ENCODE measurements around the gene STK35. TPM values are rescaled to one million over a fixed set of nuclear protein-coding genes. Genes with fewer than 3 reads are reported as not detected.

The STK35 gene
- total and polyA plus RNA-seq, 4 experiments from 2014 or later: 5.9 to 19.3 (median 12.5) TPM

DNA sequence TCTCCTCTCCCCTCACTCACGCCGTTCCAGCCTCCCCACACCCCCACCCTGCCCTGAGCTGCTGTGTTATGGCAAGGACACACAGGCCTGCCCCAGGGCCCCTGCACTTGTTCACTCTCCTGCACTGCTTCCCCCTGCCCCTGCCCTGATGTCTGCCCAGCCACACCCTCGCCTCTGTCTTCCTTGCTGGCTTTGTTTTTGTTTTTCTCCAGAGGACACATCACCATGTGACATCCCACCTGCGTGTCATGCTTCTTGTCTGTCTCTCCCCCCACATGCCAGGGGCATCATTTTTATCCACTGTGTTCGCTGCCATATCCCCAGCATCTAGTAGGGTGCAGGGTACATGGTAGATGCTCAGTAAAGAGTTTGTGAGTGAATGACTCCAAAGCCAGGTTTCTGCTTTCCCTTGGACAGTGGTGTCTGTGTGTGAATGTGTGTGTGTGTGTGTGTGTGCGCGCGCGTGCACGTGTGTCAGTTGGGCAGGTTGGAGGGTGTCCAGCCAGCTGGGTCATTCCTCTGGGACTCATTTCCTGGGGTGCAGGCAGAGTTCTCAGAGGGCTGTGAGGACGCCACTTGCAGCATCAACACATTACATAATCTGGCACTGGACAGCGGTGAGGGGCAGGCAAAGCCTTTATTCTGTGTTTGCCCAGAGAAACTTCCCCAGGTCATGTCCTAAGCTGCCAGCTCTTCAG lies 60.6 kb downstream of the STK35 start:
- DNase-seq: no peak
- intact Hi-C loops (cut with micrococcal nuclease): no loop called here
- no peaks in the 10 kb centered on the region for H3K4me1 ChIP-seq (ENCODE audit: insufficient read depth, low read length)
- Mint-ChIP-seq H3K4me1 (no peaks in the 10 kb centered on the region), H3K9me3 (no peaks in the 10 kb centered on the region), H3K36me3 (no peaks in the 10 kb centered on the region), H3K27ac (no peak overlapping the region), H3K27me3 (no peaks in the 10 kb centered on the region), H3K4me3 (no peak overlapping the region)
- ChIA-PET CTCF (ENCODE audit: partially characterized antibody) (interaction anchor here (4.2 kb wide), 1 partner anchor 9 kb away, joined by 20 read pairs; no protein-coding TSS in a partner anchor), POLR2A (ENCODE audit: partially characterized antibody) (no interaction called here)
- H3K4me3 ChIP-seq (ENCODE audit: low read length in 2 of 2): no peak overlapping the region
- H3K27me3 ChIP-seq (ENCODE audit: insufficient read depth, low read length): no peaks in the 10 kb centered on the region
- no peaks in the 10 kb centered on the region for H3K9me3 ChIP-seq (ENCODE audit: control insufficient read depth in 1 of 2, low read length in 2 of 2)
- no peak overlapping the region for H3K27ac ChIP-seq (ENCODE audit: low read depth, low read length)
- no peaks in the 10 kb centered on the region for H3K36me3 ChIP-seq (ENCODE audit: insufficient read depth, low read length)

DNA sequence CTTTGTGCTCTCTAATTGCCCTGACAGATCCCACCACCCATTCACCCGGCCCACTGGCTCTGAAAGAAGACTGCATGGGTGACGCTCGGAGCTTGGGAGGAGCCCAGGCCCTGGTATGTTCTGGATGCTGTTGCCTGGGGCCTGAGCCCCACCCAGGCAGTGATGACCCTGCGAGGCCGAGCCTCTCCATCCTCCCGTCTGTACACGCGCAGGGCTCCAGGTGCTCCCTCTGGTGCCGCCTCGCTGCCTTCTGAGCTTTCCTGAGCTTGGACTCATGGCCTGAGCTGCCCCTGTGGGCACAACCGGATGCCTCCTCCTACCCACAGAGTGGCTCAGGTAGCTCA lies 61.2 kb downstream of the STK35 start:
- no peak for DNase-seq
- H3K9me3 Mint-ChIP-seq: no peaks in the 10 kb centered on the region
- POLR2A ChIA-PET (ENCODE audit: partially characterized antibody): no interaction called here
- no peaks in the 10 kb centered on the region for H3K4me1 Mint-ChIP-seq
- H3K36me3 Mint-ChIP-seq: no peaks in the 10 kb centered on the region
- H3K4me3 Mint-ChIP-seq: no peak overlapping the region
- H3K4me1 ChIP-seq (ENCODE audit: insufficient read depth, low read length): no peaks in the 10 kb centered on the region
- no peaks in the 10 kb centered on the region for H3K27me3 ChIP-seq (ENCODE audit: insufficient read depth, low read length)
- no peaks in the 10 kb centered on the region for H3K9me3 ChIP-seq (ENCODE audit: control insufficient read depth in 1 of 2, low read length in 2 of 2)
- CTCF ChIA-PET (ENCODE audit: partially characterized antibody): interaction anchor here (4.2 kb wide), 1 partner anchor 9 kb away, joined by 20 read pairs; no protein-coding TSS in a partner anchor
- H3K36me3 ChIP-seq (ENCODE audit: insufficient read depth, low read length): no peaks in the 10 kb centered on the region
- intact Hi-C loops (cut with micrococcal nuclease): no loop called here
- H3K27ac ChIP-seq (ENCODE audit: low read depth, low read length): no peak overlapping the region
- no peaks in the 10 kb centered on the region for H3K27me3 Mint-ChIP-seq
- no peak overlapping the region for H3K4me3 ChIP-seq (ENCODE audit: low read length in 2 of 2)
- no peak overlapping the region for H3K27ac Mint-ChIP-seq

DNA sequence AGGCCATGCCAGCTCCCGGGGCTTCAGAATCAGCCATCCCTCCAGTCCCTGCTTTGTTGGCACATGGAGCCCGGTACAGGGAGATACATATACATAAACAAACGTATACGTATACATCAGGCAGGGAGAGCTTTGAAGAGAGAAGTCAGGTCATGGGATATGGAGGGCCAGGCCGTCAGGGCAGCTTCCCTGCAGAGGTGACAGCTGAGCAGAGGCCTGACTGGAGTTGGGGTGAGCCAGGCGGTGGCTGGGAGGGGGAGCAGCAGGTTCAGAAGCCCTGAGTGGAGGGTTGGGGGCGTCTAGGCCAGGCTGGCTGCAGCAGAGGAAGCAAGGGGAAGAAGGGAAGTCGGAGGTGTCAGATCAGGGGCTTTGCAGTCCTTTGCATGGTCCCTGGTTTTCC lies 61.7 kb downstream of the STK35 start:
- H3K27ac Mint-ChIP-seq: no peak overlapping the region
- no peak overlapping the region for H3K4me3 Mint-ChIP-seq
- no peaks in the 10 kb centered on the region for H3K9me3 ChIP-seq (ENCODE audit: control insufficient read depth in 1 of 2, low read length in 2 of 2)
- H3K4me1 Mint-ChIP-seq: no peaks in the 10 kb centered on the region
- CTCF ChIA-PET (ENCODE audit: partially characterized antibody): interaction anchor here (4.2 kb wide), 1 partner anchor 8 kb away, joined by 20 read pairs; no protein-coding TSS in a partner anchor
- no peak overlapping the region for H3K27ac ChIP-seq (ENCODE audit: low read depth, low read length)
- no peaks in the 10 kb centered on the region for H3K9me3 Mint-ChIP-seq
- H3K36me3 ChIP-seq (ENCODE audit: insufficient read depth, low read length): no peaks in the 10 kb centered on the region
- H3K36me3 Mint-ChIP-seq: no peaks in the 10 kb centered on the region
- no peaks in the 10 kb centered on the region for H3K4me1 ChIP-seq (ENCODE audit: insufficient read depth, low read length)
- POLR2A ChIA-PET (ENCODE audit: partially characterized antibody): no interaction called here
- H3K27me3 ChIP-seq (ENCODE audit: insufficient read depth, low read length): no peaks in the 10 kb centered on the region
- H3K27me3 Mint-ChIP-seq: no peaks in the 10 kb centered on the region
- H3K4me3 ChIP-seq (ENCODE audit: low read length in 2 of 2): no peak overlapping the region
- no peak for DNase-seq
- intact Hi-C loops (cut with micrococcal nuclease): no loop called here

DNA sequence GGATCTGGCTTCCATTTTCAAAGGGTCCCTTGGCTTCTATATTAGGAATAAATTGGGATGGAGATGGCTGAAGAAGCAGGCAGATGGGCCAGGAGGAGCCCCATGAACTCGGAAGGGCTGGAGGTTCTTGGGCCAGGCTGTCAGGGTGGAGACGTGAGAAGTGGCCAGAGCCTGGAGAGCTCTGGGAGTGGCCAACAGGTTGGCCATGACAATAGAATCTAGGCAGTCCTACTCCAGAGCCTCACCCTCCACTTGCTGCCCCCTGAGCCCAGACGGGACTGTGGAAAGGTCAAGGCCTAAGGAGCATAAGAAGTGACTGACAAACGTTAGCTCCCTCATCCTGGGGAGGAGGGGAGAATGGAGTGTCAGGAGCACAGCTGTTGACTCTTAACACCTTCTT lies 62.1 kb downstream of the STK35 start:
- intact Hi-C loops (cut with micrococcal nuclease): no loop called here
- Histone ChIP-seq H3K4me3 (ENCODE audit: low read length in 2 of 2) (no peak overlapping the region), H3K27ac (ENCODE audit: low read depth, low read length) (no peak overlapping the region), H3K36me3 (ENCODE audit: insufficient read depth, low read length) (no peaks in the 10 kb centered on the region), H3K9me3 (ENCODE audit: control insufficient read depth in 1 of 2, low read length in 2 of 2) (no peaks in the 10 kb centered on the region), H3K27me3 (ENCODE audit: insufficient read depth, low read length) (no peaks in the 10 kb centered on the region), H3K4me1 (ENCODE audit: insufficient read depth, low read length) (no peaks in the 10 kb centered on the region)
- Mint-ChIP-seq H3K4me3 (no peak overlapping the region), H3K36me3 (no peaks in the 10 kb centered on the region), H3K9me3 (no peaks in the 10 kb centered on the region), H3K4me1 (no peaks in the 10 kb centered on the region), H3K27ac (no peak overlapping the region), H3K27me3 (no peaks in the 10 kb centered on the region)
- no peak for DNase-seq
- CTCF ChIA-PET (ENCODE audit: partially characterized antibody): interaction anchor here (1.4 to 4.2 kb wide), 2 partner anchors 8 to 199 kb away, joined by 6 to 20 read pairs; no protein-coding TSS in a partner anchor
- POLR2A ChIA-PET (ENCODE audit: partially characterized antibody): no interaction called here

DNA sequence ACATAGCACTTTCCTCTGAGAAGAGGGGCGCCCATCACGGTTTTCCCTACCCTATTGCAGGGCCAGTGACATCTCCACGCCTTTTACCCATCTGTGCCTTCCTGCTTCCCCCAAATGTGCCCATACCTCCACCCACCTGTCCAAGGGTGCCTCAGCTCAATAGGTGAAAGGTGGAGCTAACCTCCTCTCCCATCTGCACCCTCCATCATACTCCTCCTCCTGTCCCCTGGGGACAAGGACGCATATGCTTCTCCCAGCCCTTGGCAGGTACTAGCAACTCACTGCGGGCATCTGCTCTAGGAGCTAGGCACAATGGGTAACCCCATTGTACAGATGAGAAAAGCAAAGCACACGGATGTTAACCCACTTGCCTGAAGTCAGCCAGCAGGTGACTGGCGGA lies 62.8 kb downstream of the STK35 start:
- Mint-ChIP-seq H3K27ac (no peak overlapping the region), H3K9me3 (no peaks in the 10 kb centered on the region), H3K36me3 (no peaks in the 10 kb centered on the region), H3K27me3 (no peaks in the 10 kb centered on the region), H3K4me1 (no peaks in the 10 kb centered on the region), H3K4me3 (no peak overlapping the region)
- Histone ChIP-seq H3K4me3 (ENCODE audit: low read length in 2 of 2) (no peak overlapping the region), H3K36me3 (ENCODE audit: insufficient read depth, low read length) (no peaks in the 10 kb centered on the region), H3K27ac (ENCODE audit: low read depth, low read length) (no peak overlapping the region), H3K4me1 (ENCODE audit: insufficient read depth, low read length) (no peaks in the 10 kb centered on the region), H3K27me3 (ENCODE audit: insufficient read depth, low read length) (no peaks in the 10 kb centered on the region), H3K9me3 (ENCODE audit: control insufficient read depth in 1 of 2, low read length in 2 of 2) (no peaks in the 10 kb centered on the region)
- CTCF ChIA-PET (ENCODE audit: partially characterized antibody): interaction anchor here (1.4 kb wide), 1 partner anchor 199 kb away, joined by 6 read pairs; no protein-coding TSS in a partner anchor
- intact Hi-C loops (cut with micrococcal nuclease): no loop called here
- POLR2A ChIA-PET (ENCODE audit: partially characterized antibody): no interaction called here
- no peak for DNase-seq

DNA sequence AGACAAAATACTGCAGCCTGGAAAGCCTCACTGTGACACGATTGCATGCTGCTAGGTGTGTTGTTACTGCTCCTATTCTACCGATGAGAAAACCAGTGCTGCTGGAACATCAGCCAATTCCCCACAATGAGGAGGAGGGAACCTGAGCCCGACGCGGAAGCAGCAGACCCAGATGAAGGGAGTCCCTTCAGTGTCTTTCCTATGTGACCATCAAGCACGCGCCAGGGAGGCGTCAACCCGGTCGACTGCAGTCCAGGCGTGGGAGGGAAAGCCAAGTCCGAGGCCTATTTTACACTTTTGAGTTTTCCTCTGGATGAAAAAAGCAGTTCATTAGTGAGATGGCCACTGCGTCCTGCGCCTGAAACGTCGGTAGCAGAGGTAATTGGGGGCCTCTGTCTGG lies 63.3 kb downstream of the STK35 start:
- no peak for DNase-seq
- no peaks in the 10 kb centered on the region for H3K27me3 Mint-ChIP-seq
- H3K4me3 ChIP-seq (ENCODE audit: low read length in 2 of 2): no peak overlapping the region
- intact Hi-C loops (cut with micrococcal nuclease): no loop called here
- no peaks in the 10 kb centered on the region for H3K4me1 ChIP-seq (ENCODE audit: insufficient read depth, low read length)
- CTCF ChIA-PET (ENCODE audit: partially characterized antibody): interaction anchor here (1.4 kb wide), 1 partner anchor 200 kb away, joined by 6 read pairs; no protein-coding TSS in a partner anchor
- no peak overlapping the region for H3K4me3 Mint-ChIP-seq
- no peak overlapping the region for H3K27ac Mint-ChIP-seq
- no peaks in the 10 kb centered on the region for H3K36me3 Mint-ChIP-seq
- POLR2A ChIA-PET (ENCODE audit: partially characterized antibody): no interaction called here
- no peaks in the 10 kb centered on the region for H3K9me3 Mint-ChIP-seq
- no peaks in the 10 kb centered on the region for H3K27me3 ChIP-seq (ENCODE audit: insufficient read depth, low read length)
- no peaks in the 10 kb centered on the region for H3K4me1 Mint-ChIP-seq
- no peaks in the 10 kb centered on the region for H3K36me3 ChIP-seq (ENCODE audit: insufficient read depth, low read length)
- H3K9me3 ChIP-seq (ENCODE audit: control insufficient read depth in 1 of 2, low read length in 2 of 2): no peaks in the 10 kb centered on the region
- no peak overlapping the region for H3K27ac ChIP-seq (ENCODE audit: low read depth, low read length)

DNA sequence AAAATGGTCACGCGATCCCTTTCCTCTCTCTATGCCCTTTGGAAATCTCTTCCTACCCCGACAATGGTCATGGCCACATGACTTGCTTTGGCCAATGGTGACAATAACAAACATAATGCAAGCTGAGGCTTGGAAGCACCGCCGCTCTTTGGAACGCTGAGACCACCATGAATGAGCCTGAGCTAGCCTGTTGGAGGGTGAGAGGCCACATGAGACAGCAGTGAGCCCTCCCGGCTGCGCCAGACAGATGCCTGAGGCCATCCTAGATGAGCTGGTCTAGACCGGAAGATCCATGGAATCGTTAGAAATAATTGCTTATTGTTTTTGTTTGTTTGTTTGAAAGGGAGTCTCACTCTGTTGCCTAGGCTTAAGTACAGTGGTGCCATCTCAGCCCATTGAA lies 64.2 kb downstream of the STK35 start:
- Mint-ChIP-seq H3K27me3 (no peaks in the 10 kb centered on the region), H3K27ac (no peak overlapping the region), H3K4me3 (no peak overlapping the region), H3K36me3 (no peaks in the 10 kb centered on the region), H3K4me1 (no peaks in the 10 kb centered on the region), H3K9me3 (no peaks in the 10 kb centered on the region)
- no peak for DNase-seq
- no peaks in the 10 kb centered on the region for H3K4me1 ChIP-seq (ENCODE audit: insufficient read depth, low read length)
- H3K36me3 ChIP-seq (ENCODE audit: insufficient read depth, low read length): no peaks in the 10 kb centered on the region
- H3K4me3 ChIP-seq (ENCODE audit: low read length in 2 of 2): no peak overlapping the region
- ChIA-PET POLR2A (ENCODE audit: partially characterized antibody) (no interaction called here), CTCF (ENCODE audit: partially characterized antibody) (no interaction called here)
- H3K9me3 ChIP-seq (ENCODE audit: control insufficient read depth in 1 of 2, low read length in 2 of 2): no peaks in the 10 kb centered on the region
- no peak overlapping the region for H3K27ac ChIP-seq (ENCODE audit: low read depth, low read length)
- H3K27me3 ChIP-seq (ENCODE audit: insufficient read depth, low read length): no peaks in the 10 kb centered on the region
- intact Hi-C loops (cut with micrococcal nuclease): no loop called here

Measured in CD4-positive, alpha-beta memory T cell (primary cell).